Measurements from ENCODE around the gene FCER1G. TPM values are rescaled to one million over a fixed set of nuclear protein-coding genes. Genes with fewer than 3 reads are reported as not detected.

FCER1G gene
- total RNA-seq, 1 donor from 2014 or later, result not detected

- no peak overlapping the region for H3K4me3 ChIP-seq (ENCODE audit: low read depth, low read length)
- H3K27me3 ChIP-seq (ENCODE audit: control insufficient read depth, insufficient read depth, low read length), result peaks cover under 1% of the 10 kb centered on the region
- TF ChIP-seq CTCF (IDR thresholded peaks at IDR 0.05; ENCODE audit: insufficient read depth, low read length, poor library complexity, severe bottlenecking), result no peak
- no peak for DNase-seq (ENCODE audit: low read depth)
- H3K36me3 ChIP-seq (ENCODE audit: control insufficient read depth, insufficient read depth, low read length), result no peaks in the 10 kb centered on the region
Measured at GRCh38 chr1:161266836-161267235, 51.7 kb downstream of the FCER1G start.

GRCh38 chr1:161267321-161267720 is 52.2 kb downstream of the FCER1G start:
- no peak overlapping the region for H3K4me3 ChIP-seq (ENCODE audit: low read depth, low read length)

More at GRCh38 chr1:161267321-161267720, 52.2 kb downstream of the FCER1G start:
- no peak for DNase-seq (ENCODE audit: low read depth)
- no peak for TF ChIP-seq CTCF (IDR thresholded peaks at IDR 0.05; ENCODE audit: insufficient read depth, low read length, poor library complexity, severe bottlenecking)
- H3K36me3 ChIP-seq (ENCODE audit: control insufficient read depth, insufficient read depth, low read length), result no peaks in the 10 kb centered on the region
- H3K27me3 ChIP-seq (ENCODE audit: control insufficient read depth, insufficient read depth, low read length), result no peaks in the 10 kb centered on the region

Other genes starting within 250 kb of the FCER1G start
- gene F11R, start 194.1 kb upstream of the FCER1G start, total RNA-seq, result 81.7 and 87.0 TPM in 2 replicates
- 112 and 116 TPM in 2 replicates for gene TSTD1, start 176.3 kb upstream of the FCER1G start, total RNA-seq
- gene USF1, start 169.3 kb upstream of the FCER1G start, total RNA-seq, result 45.9 and 55.7 TPM in 2 replicates
- 0.07 and 0.42 TPM in 2 replicates for gene ARHGAP30, start 145.4 kb upstream of the FCER1G start, total RNA-seq
- gene NECTIN4, start 125.7 kb upstream of the FCER1G start, total RNA-seq, result 13.1 and 13.6 TPM in 2 replicates
- 2.9 and 3.1 TPM in 2 replicates for gene KLHDC9, start 116.9 kb upstream of the FCER1G start, total RNA-seq
- 98.4 and 132 TPM in 2 replicates for gene PFDN2, start 97.3 kb upstream of the FCER1G start, total RNA-seq
- gene NIT1, start 97.2 kb upstream of the FCER1G start, total RNA-seq, result 28.7 and 35.8 TPM in 2 replicates
- gene DEDD, start 82.6 kb upstream of the FCER1G start, total RNA-seq, result 29.3 and 42.1 TPM in 2 replicates
- 59.6 and 85.0 TPM in 2 replicates for gene UFC1, start 61.3 kb upstream of the FCER1G start, total RNA-seq
- gene USP21, start 55.8 kb upstream of the FCER1G start, total RNA-seq, result 10.5 and 12.6 TPM in 2 replicates
- 20.4 and 28.3 TPM in 2 replicates for gene PPOX, start 48.9 kb upstream of the FCER1G start, total RNA-seq
- gene B4GALT3, start 37.8 kb upstream of the FCER1G start, total RNA-seq, result 39.4 and 45.7 TPM in 2 replicates
- gene ADAMTS4, start 16.2 kb upstream of the FCER1G start, total RNA-seq, result 0.21 and 0.33 TPM in 2 replicates
- 92.4 and 96.9 TPM in 2 replicates for gene NDUFS2, start 12.9 kb upstream of the FCER1G start, total RNA-seq
- gene APOA2, start 8.3 kb downstream of the FCER1G start, total RNA-seq, result not detected in 2 replicates
- gene TOMM40L, start 10.8 kb downstream of the FCER1G start, total RNA-seq, result 6.2 and 8.0 TPM in 2 replicates
- gene NR1I3, start 22.9 kb downstream of the FCER1G start, total RNA-seq, result not detected in 2 replicates
- not detected in 2 replicates for gene PCP4L1, start 43.5 kb downstream of the FCER1G start, total RNA-seq
- gene MPZ, start 94.7 kb downstream of the FCER1G start, total RNA-seq, result 0.14 and 0.54 TPM in 2 replicates
- gene SDHC, start 99.1 kb downstream of the FCER1G start, total RNA-seq, result 42.8 and 47.0 TPM in 2 replicates
- not detected in 2 replicates for gene CFAP126, start 152.6 kb downstream of the FCER1G start, total RNA-seq

Measured in kidney epithelial cell (primary cell).